Prostate gland (tissue), 2 donors: ENCODE measurements around the gene PTPRG. TPM values are rescaled to one million over a fixed set of nuclear protein-coding genes. Genes with fewer than 3 reads are reported as not detected.

Experiments used
- DNase-seq: peaks from one replicate; pipeline ENCODE4 v3.0.0-alpha.2; 2019; ENCODE audit warnings: low spot score
- H3K27ac ChIP-seq, 2 donors: fragments of 200-600 bp; sonication (generic); 2 replicates each; pipeline ENCODE4 v1.5.1; 2017 to 2019
- H3K27me3 ChIP-seq: fragments of 200-600 bp; sonication (generic); replicated peaks from 2 replicates; pipeline ENCODE4 v1.5.1; 2019; ENCODE audit not compliant: insufficient read depth
- H3K36me3 ChIP-seq, 2 donors: fragments of 200-600 bp; sonication (generic); 1 replicate in 1 of 2; 2 replicates in 1 of 2; pipeline versions ENCODE4 v1.5.1 to v1.8.1; 2017 to 2019
- H3K4me1 ChIP-seq: fragments of 200-600 bp; sonication (generic); replicated peaks from 2 replicates; pipeline ENCODE4 v1.5.1; 2019
- H3K4me3 ChIP-seq, 2 donors: fragments of 200-600 bp; sonication (generic); 2 replicates each; pipeline ENCODE4 v1.5.1; 2017 to 2019
- H3K9me3 ChIP-seq: fragments of 200-600 bp; sonication (generic); 2 replicates; pipeline ENCODE4 v1.5.1; 2017
- CTCF ChIP-seq, 4 experiments: fragments of 200-600 bp in 2 of 4; fragments of 450-650 bp in 2 of 4; sonication (generic) in 2 of 4; IDR thresholded peaks; 1 replicate in 3 of 4; 2 replicates in 1 of 4; pipeline ENCODE4 v1.5.1; 2016 to 2019; ENCODE audit warnings: antibody characterized with exemption in 4 of 4, mild to moderate bottlenecking in 2 of 4, moderate library complexity in 2 of 4
- POLR2A ChIP-seq: fragments of 450-650 bp; IDR thresholded peaks from one replicate; pipeline ENCODE4 v1.6.1; 2016; ENCODE audit warnings: antibody characterized with exemption, mild to moderate bottlenecking
- POLR2AphosphoS5 ChIP-seq: sonication (generic); formaldehyde crosslinking; IDR thresholded peaks from one replicate; pipeline ENCODE4 v1.6.1; 2017; ENCODE audit warnings: antibody characterized with exemption
- WGBS: methylation state at CpG from one replicate; pipeline ENCODE4 v1.1.5; 2018; 5-methylcytosine and 5-hydroxymethylcytosine counted together
- intact Hi-C: fragments of 100-400 bp; cut with DNase I; formaldehyde crosslinking; loops from one replicate; pipeline ENCODE4 v1.14.2; 2022
- total RNA-seq, 2 donors: library from RNA; depleted of rRNA; stranded (reverse); fragments of >200 nt; gene quantifications; one replicate each; pipeline ENCODE4 v1.1.0, GENCODE V29; 2016

Gene PTPRG
- total RNA-seq, 2 donors from 2014 or later, result 22.0 to 78.6 TPM

GRCh38 chr3:61673651-61674050, 112.3 kb downstream of the PTPRG start:
- DNase-seq, result no peak
- H3K27me3 ChIP-seq, result no peaks in the 10 kb centered on the region
- intact Hi-C loops, result no loop called here
- WGBS, result 56% methylated on average over 3 of the region's 3 CpGs
- H3K4me1 ChIP-seq, result no peaks in the 10 kb centered on the region
- no peak overlapping the region for H3K4me3 ChIP-seq
- H3K27ac ChIP-seq, result no peak overlapping the region
- no peaks in the 10 kb centered on the region for H3K36me3 ChIP-seq
- TF ChIP-seq POLR2AphosphoS5, result no peak
- no peak for TF ChIP-seq CTCF (IDR thresholded peaks at IDR 0.05)
- TF ChIP-seq POLR2A, result no peak
- no peaks in the 10 kb centered on the region for H3K9me3 ChIP-seq

GRCh38 chr3:61674596-61674995, 113.2 kb downstream of the PTPRG start:
- Histone ChIP-seq H3K36me3 (no peaks in the 10 kb centered on the region), H3K27ac (no peak overlapping the region), H3K9me3 (no peaks in the 10 kb centered on the region), H3K4me3 (no peak overlapping the region), H3K27me3 (no peaks in the 10 kb centered on the region), H3K4me1 (no peaks in the 10 kb centered on the region)
- 70% methylated on average over 1 of the region's 1 CpG for WGBS
- TF ChIP-seq POLR2AphosphoS5, result no peak
- TF ChIP-seq CTCF (IDR thresholded peaks at IDR 0.05), result no peak
- no peak for TF ChIP-seq POLR2A
- intact Hi-C loops, result no loop called here
- DNase-seq, result no peak

- H3K27me3 ChIP-seq, result no peaks in the 10 kb centered on the region
- DNase-seq, result no peak
- intact Hi-C loops, result no loop called here
- H3K4me1 ChIP-seq, result no peaks in the 10 kb centered on the region
- TF ChIP-seq POLR2A (no peak), POLR2AphosphoS5 (no peak), CTCF (IDR thresholded peaks at IDR 0.05) (no peak)
- H3K27ac ChIP-seq, result no peak overlapping the region
- 75% methylated on average over 4 of the region's 4 CpGs for WGBS
- no peaks in the 10 kb centered on the region for H3K36me3 ChIP-seq
- no peaks in the 10 kb centered on the region for H3K9me3 ChIP-seq
- no peak overlapping the region for H3K4me3 ChIP-seq
Measured at GRCh38 chr3:61679026-61679425, 117.7 kb downstream of the PTPRG start.

GRCh38 chr3:61680617-61681016, 119.2 kb downstream of the PTPRG start:
- Histone ChIP-seq H3K27ac (no peak overlapping the region), H3K9me3 (no peaks in the 10 kb centered on the region), H3K27me3 (no peaks in the 10 kb centered on the region), H3K4me3 (no peak overlapping the region), H3K36me3 (no peaks in the 10 kb centered on the region), H3K4me1 (no peaks in the 10 kb centered on the region)
- WGBS, result 89% methylated on average over 3 of the region's 3 CpGs
- intact Hi-C loops, result no loop called here
- TF ChIP-seq CTCF (IDR thresholded peaks at IDR 0.05), result no peak
- no peak for TF ChIP-seq POLR2AphosphoS5
- TF ChIP-seq POLR2A, result no peak
- no peak for DNase-seq

- 95% methylated on average over 5 of the region's 5 CpGs for WGBS
- H3K4me3 ChIP-seq, result no peak overlapping the region
- no peak for DNase-seq
- TF ChIP-seq POLR2A (no peak), CTCF (IDR thresholded peaks at IDR 0.05) (no peak), POLR2AphosphoS5 (no peak)
- H3K4me1 ChIP-seq, result no peaks in the 10 kb centered on the region
- H3K9me3 ChIP-seq, result no peaks in the 10 kb centered on the region
- no peaks in the 10 kb centered on the region for H3K27me3 ChIP-seq
- intact Hi-C loops, result no loop called here
- H3K27ac ChIP-seq, result no peak overlapping the region
- no peaks in the 10 kb centered on the region for H3K36me3 ChIP-seq
Measured at GRCh38 chr3:61681636-61682035, 120.3 kb downstream of the PTPRG start.
